Measurements from ENCODE around the gene SENP3.

The SENP3 gene

GRCh38 chr17:7538050-7538449 is 23.7 kb upstream of the SENP3 start:
- TF ChIP-seq SIN3A (IDR thresholded peaks at IDR 0.05; ENCODE audit: borderline replicate concordance, insufficient read depth, low read length) (no peak), POLR2AphosphoS5 (IDR thresholded peaks at IDR 0.05; ENCODE audit: low read depth, low read length) (no peak), TAF1 (IDR thresholded peaks at IDR 0.05; ENCODE audit: borderline replicate concordance, insufficient read depth, low read length) (no peak), FOXP2 (optimal IDR thresholded peaks at IDR 0.05; ENCODE audit: borderline replicate concordance, extremely low read depth, extremely low read length, insufficient read depth) (no peak), REST (IDR thresholded peaks at IDR 0.05; ENCODE audit: insufficient read depth in 1 of 2, low read depth in 2 of 2, low read length in 2 of 2) (no peak)

DNA sequence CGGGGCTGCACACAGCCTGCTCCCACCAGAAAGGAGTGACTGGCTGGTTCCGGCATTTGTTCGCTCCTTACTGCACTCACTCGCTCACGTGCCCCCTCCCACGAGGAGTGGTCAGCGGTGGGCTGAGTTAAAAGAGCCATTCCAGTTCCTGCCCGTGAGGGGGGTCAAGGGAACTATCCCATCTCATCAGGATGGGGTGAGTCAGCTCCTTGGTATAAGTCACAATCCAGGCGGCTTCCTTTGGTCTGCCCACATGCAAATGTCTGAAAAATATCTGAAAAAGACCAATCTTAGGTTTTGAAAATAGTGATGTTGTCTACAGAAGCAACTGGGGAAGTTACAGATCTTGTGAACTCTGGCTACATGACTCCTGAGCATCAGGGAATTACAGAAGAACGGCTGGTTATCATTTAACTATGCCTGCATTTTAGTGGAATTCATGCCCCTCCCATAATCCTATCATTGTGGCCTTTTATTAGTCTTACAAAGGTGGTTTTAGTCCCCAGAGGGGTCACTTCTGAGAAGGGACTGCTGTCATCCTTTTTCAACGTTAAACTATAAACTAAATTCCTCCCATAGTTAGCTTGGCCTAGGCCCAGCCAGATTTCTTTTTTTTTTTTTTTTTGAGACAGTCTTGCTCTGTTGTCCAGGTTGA is 22.7 kb upstream of the SENP3 start:
- no peak for TF ChIP-seq SIN3A (IDR thresholded peaks at IDR 0.05; ENCODE audit: borderline replicate concordance, insufficient read depth, low read length)
- TF ChIP-seq TAF1 (IDR thresholded peaks at IDR 0.05; ENCODE audit: borderline replicate concordance, insufficient read depth, low read length) = no peak
- no peak for TF ChIP-seq FOXP2 (optimal IDR thresholded peaks at IDR 0.05; ENCODE audit: borderline replicate concordance, extremely low read depth, extremely low read length, insufficient read depth)
- no peak for TF ChIP-seq POLR2AphosphoS5 (IDR thresholded peaks at IDR 0.05; ENCODE audit: low read depth, low read length)
- TF ChIP-seq REST (IDR thresholded peaks at IDR 0.05; ENCODE audit: insufficient read depth in 1 of 2, low read depth in 2 of 2, low read length in 2 of 2) = no peak

DNA sequence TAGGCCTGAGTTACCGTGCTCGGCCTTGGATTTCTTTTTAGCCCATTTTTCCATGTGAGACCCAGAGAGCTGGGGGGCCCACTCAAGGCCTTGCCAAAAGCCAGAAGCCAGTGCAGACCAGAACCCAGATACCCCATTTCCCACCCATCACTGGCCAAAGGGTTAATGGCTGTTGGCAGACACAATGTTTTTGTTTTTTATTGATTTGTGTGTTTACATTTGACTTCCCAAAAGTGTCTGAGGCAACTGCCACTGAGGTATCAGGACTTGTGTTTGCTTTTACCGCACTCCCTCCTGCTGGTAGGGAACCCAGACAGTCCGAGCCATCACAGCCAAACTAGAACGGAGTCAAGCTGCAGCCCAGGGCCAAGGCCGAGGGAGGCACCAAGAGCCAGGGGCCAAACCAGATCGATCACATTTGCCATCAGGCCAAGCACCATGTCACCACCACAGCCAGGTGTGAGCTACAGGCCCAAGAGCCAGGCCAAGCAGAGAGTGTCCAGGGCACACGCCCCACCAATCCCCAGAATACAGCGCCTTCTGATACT is 20.6 kb upstream of the SENP3 start:
- TF ChIP-seq FOXP2 (optimal IDR thresholded peaks at IDR 0.05; ENCODE audit: borderline replicate concordance, extremely low read depth, extremely low read length, insufficient read depth) (no peak), POLR2AphosphoS5 (IDR thresholded peaks at IDR 0.05; ENCODE audit: low read depth, low read length) (no peak), REST (IDR thresholded peaks at IDR 0.05; ENCODE audit: insufficient read depth in 1 of 2, low read depth in 2 of 2, low read length in 2 of 2) (no peak), SIN3A (IDR thresholded peaks at IDR 0.05; ENCODE audit: borderline replicate concordance, insufficient read depth, low read length) (no peak), TAF1 (IDR thresholded peaks at IDR 0.05; ENCODE audit: borderline replicate concordance, insufficient read depth, low read length) (no peak)

- TF ChIP-seq SIN3A (IDR thresholded peaks at IDR 0.05; ENCODE audit: borderline replicate concordance, insufficient read depth, low read length) (no peak), REST (IDR thresholded peaks at IDR 0.05; ENCODE audit: insufficient read depth in 1 of 2, low read depth in 2 of 2, low read length in 2 of 2) (no peak), TAF1 (IDR thresholded peaks at IDR 0.05; ENCODE audit: borderline replicate concordance, insufficient read depth, low read length) (no peak), FOXP2 (optimal IDR thresholded peaks at IDR 0.05; ENCODE audit: borderline replicate concordance, extremely low read depth, extremely low read length, insufficient read depth) (no peak), POLR2AphosphoS5 (IDR thresholded peaks at IDR 0.05; ENCODE audit: low read depth, low read length) (no peak)
These were observed 16.8 kb upstream of the SENP3 start for GRCh38 chr17:7544911-7545310.

All from PFSK-1 (cell line).